Immature natural killer cell (primary cell): ENCODE measurements around the gene TBC1D22A. TPM values are rescaled to one million over a fixed set of nuclear protein-coding genes. Genes with fewer than 3 reads are reported as not detected.

Experiments
- DNase-seq, 3 donors: peaks; one replicate each; pipeline ENCODE4 v3.0.0; 2022; ENCODE audit warnings: mixed read lengths in 1 of 3
- H3K27ac Mint-ChIP-seq, 6 donors: one replicate each; pipeline ENCODE4 v1.8.0; 2020; ENCODE audit warnings: mixed read lengths in 6 of 6, mild to moderate bottlenecking in 5 of 6, inconsistent platforms in 4 of 6, moderate library complexity in 3 of 6
- H3K27me3 Mint-ChIP-seq, 3 donors: one replicate each; pipeline ENCODE4 v1.8.0; 2020 to 2021; ENCODE audit warnings: low read depth in 3 of 3, mild to moderate bottlenecking in 3 of 3, mixed read lengths in 3 of 3, moderate library complexity in 3 of 3, inconsistent platforms in 1 of 3
- H3K36me3 Mint-ChIP-seq, 3 donors: one replicate each; pipeline ENCODE4 v1.8.0; 2020; ENCODE audit warnings: mixed read lengths in 3 of 3, inconsistent platforms in 2 of 3, mild to moderate bottlenecking in 2 of 3
- H3K4me1 Mint-ChIP-seq, 2 donors: one replicate each; pipeline ENCODE4 v1.8.0; 2020; ENCODE audit warnings: inconsistent platforms in 2 of 2, mild to moderate bottlenecking in 2 of 2, mixed read lengths in 2 of 2, moderate library complexity in 1 of 2
- H3K4me3 Mint-ChIP-seq, 5 donors: one replicate each; pipeline ENCODE4 v1.8.0; 2020; ENCODE audit warnings: mild to moderate bottlenecking in 5 of 5, mixed read lengths in 5 of 5, inconsistent platforms in 3 of 5, moderate library complexity in 3 of 5
- H3K9me3 Mint-ChIP-seq, 6 donors: one replicate each; pipeline ENCODE4 v1.8.0; 2020; ENCODE audit warnings: mild to moderate bottlenecking in 6 of 6, mixed read lengths in 6 of 6, inconsistent platforms in 4 of 6, moderate library complexity in 3 of 6
- polyA plus RNA-seq, 3 donors: library from polyadenylated mRNA; unstranded; fragments of 300-500 nt; fragmentation: Illumina TruSeq; gene quantifications; one replicate each; pipeline ENCODE4 v1.2.3, GENCODE V29; 2021

Gene TBC1D22A
- polyA plus RNA-seq, 3 donors from 2014 or later, result 20.6 to 28.0 (median 24.0) TPM

GRCh38 chr22:47155131-47155885 lies 392.9 kb downstream of the TBC1D22A start:
- Mint-ChIP-seq H3K4me1 (peaks cover 0 to 2% of the 10 kb centered on the region in 2 donors), H3K36me3 (no peaks in the 10 kb centered on the region), H3K4me3 (no peak overlapping the region), H3K9me3 (no peaks in the 10 kb centered on the region), H3K27me3 (peaks cover 0 to 7% (median 6%) of the 10 kb centered on the region in 3 donors), H3K27ac (no peak overlapping the region)
- no peak for DNase-seq

GRCh38 chr22:47155912-47156311 lies 393.5 kb downstream of the TBC1D22A start:
- Mint-ChIP-seq H3K36me3 (no peaks in the 10 kb centered on the region), H3K27ac (no peak overlapping the region), H3K4me1 (peaks cover 0 to 2% of the 10 kb centered on the region in 2 donors), H3K9me3 (no peaks in the 10 kb centered on the region), H3K27me3 (peaks cover 0 to 7% (median 6%) of the 10 kb centered on the region in 3 donors), H3K4me3 (no peak overlapping the region)
- DNase-seq, result no peak

- Mint-ChIP-seq H3K9me3 (no peaks in the 10 kb centered on the region), H3K4me3 (no peak overlapping the region), H3K27me3 (peaks cover 0 to 7% (median 6%) of the 10 kb centered on the region in 3 donors), H3K36me3 (no peaks in the 10 kb centered on the region), H3K4me1 (no peaks in the 10 kb centered on the region), H3K27ac (no peak overlapping the region)
- DNase-seq, result no peak
These were observed 394.1 kb downstream of the TBC1D22A start for GRCh38 chr22:47156352-47157092.

GRCh38 chr22:47157093-47157420 lies 394.6 kb downstream of the TBC1D22A start:
- Mint-ChIP-seq H3K27me3 (peaks cover 0 to 7% (median 6%) of the 10 kb centered on the region in 3 donors), H3K4me1 (no peaks in the 10 kb centered on the region), H3K4me3 (no peak overlapping the region), H3K36me3 (no peaks in the 10 kb centered on the region), H3K27ac (no peak overlapping the region), H3K9me3 (no peaks in the 10 kb centered on the region)
- DNase-seq, result no peak

- Mint-ChIP-seq H3K9me3 (no peaks in the 10 kb centered on the region), H3K4me3 (no peak overlapping the region), H3K4me1 (no peaks in the 10 kb centered on the region), H3K36me3 (no peaks in the 10 kb centered on the region), H3K27ac (no peak overlapping the region), H3K27me3 (peaks cover 0 to 7% (median 6%) of the 10 kb centered on the region in 3 donors)
- no peak for DNase-seq
These were observed 395.2 kb downstream of the TBC1D22A start for GRCh38 chr22:47157486-47158270.

GRCh38 chr22:47158457-47158856 lies 396.0 kb downstream of the TBC1D22A start:
- Mint-ChIP-seq H3K4me1 (no peaks in the 10 kb centered on the region), H3K4me3 (no peak overlapping the region), H3K27me3 (peaks cover 0 to 7% (median 7%) of the 10 kb centered on the region in 3 donors), H3K36me3 (no peaks in the 10 kb centered on the region), H3K9me3 (no peaks in the 10 kb centered on the region), H3K27ac (no peak overlapping the region)
- no peak for DNase-seq

- H3K36me3 Mint-ChIP-seq, result no peaks in the 10 kb centered on the region
- peaks cover 0 to 7% (median 7%) of the 10 kb centered on the region in 3 donors for H3K27me3 Mint-ChIP-seq
- no peak for DNase-seq
- no peaks in the 10 kb centered on the region for H3K9me3 Mint-ChIP-seq
- H3K27ac Mint-ChIP-seq, result no peak overlapping the region
- H3K4me3 Mint-ChIP-seq, result no peak overlapping the region
- no peaks in the 10 kb centered on the region for H3K4me1 Mint-ChIP-seq
These were observed 397.1 kb downstream of the TBC1D22A start for GRCh38 chr22:47159592-47159991.

GRCh38 chr22:47160141-47160541 lies 397.7 kb downstream of the TBC1D22A start:
- Mint-ChIP-seq H3K27ac (no peak overlapping the region), H3K4me1 (no peaks in the 10 kb centered on the region), H3K27me3 (peaks cover 0 to 7% (median 7%) of the 10 kb centered on the region in 3 donors), H3K9me3 (no peaks in the 10 kb centered on the region), H3K4me3 (no peak overlapping the region), H3K36me3 (no peaks in the 10 kb centered on the region)
- DNase-seq, result no peak

- Mint-ChIP-seq H3K4me1 (peaks cover 0 to under 1% of the 10 kb centered on the region in 2 donors), H3K27ac (no peak overlapping the region), H3K9me3 (no peaks in the 10 kb centered on the region), H3K36me3 (no peaks in the 10 kb centered on the region), H3K27me3 (peaks cover 0 to 8% (median 7%) of the 10 kb centered on the region in 3 donors), H3K4me3 (no peak overlapping the region)
- DNase-seq, result no peak
These were observed 398.5 kb downstream of the TBC1D22A start for GRCh38 chr22:47160781-47161520.

GRCh38 chr22:47161631-47162030 lies 399.2 kb downstream of the TBC1D22A start:
- Mint-ChIP-seq H3K36me3 (no peaks in the 10 kb centered on the region), H3K9me3 (no peaks in the 10 kb centered on the region), H3K4me3 (no peak overlapping the region), H3K27ac (no peak overlapping the region), H3K4me1 (peaks cover 0 to 3% of the 10 kb centered on the region in 2 donors), H3K27me3 (peaks cover 0 to 7% (median 6%) of the 10 kb centered on the region in 3 donors)
- no peak for DNase-seq

GRCh38 chr22:47162865-47163264 lies 400.4 kb downstream of the TBC1D22A start:
- DNase-seq, result no peak
- peaks cover 0 to 3% of the 10 kb centered on the region in 2 donors for H3K4me1 Mint-ChIP-seq
- no peak overlapping the region for H3K4me3 Mint-ChIP-seq
- H3K9me3 Mint-ChIP-seq, result no peaks in the 10 kb centered on the region
- H3K27ac Mint-ChIP-seq, result no peak overlapping the region
- H3K36me3 Mint-ChIP-seq, result peaks cover 0 to 1% (median 0%) of the 10 kb centered on the region in 3 donors
- peaks cover 0 to 5% (median 4%) of the 10 kb centered on the region in 3 donors for H3K27me3 Mint-ChIP-seq

- Mint-ChIP-seq H3K4me1 (peaks cover 0 to 3% of the 10 kb centered on the region in 2 donors), H3K9me3 (no peaks in the 10 kb centered on the region), H3K27me3 (peaks cover 0 to 4% (median 1%) of the 10 kb centered on the region in 3 donors), H3K36me3 (peaks cover 0 to 2% (median 0%) of the 10 kb centered on the region in 3 donors), H3K27ac (no peak overlapping the region), H3K4me3 (no peak overlapping the region)
- DNase-seq, result no peak
These were observed 401.0 kb downstream of the TBC1D22A start for GRCh38 chr22:47163481-47163855.

GRCh38 chr22:47163856-47164513 lies 401.5 kb downstream of the TBC1D22A start:
- H3K4me1 Mint-ChIP-seq, result peaks cover 0 to 3% of the 10 kb centered on the region in 2 donors
- H3K36me3 Mint-ChIP-seq, result peaks cover 0 to 2% (median 0%) of the 10 kb centered on the region in 3 donors
- H3K27me3 Mint-ChIP-seq, result peaks cover 0 to 4% (median 1%) of the 10 kb centered on the region in 3 donors
- H3K27ac Mint-ChIP-seq, result no peak overlapping the region
- H3K4me3 Mint-ChIP-seq, result no peak overlapping the region
- DNase-seq, result no peak
- H3K9me3 Mint-ChIP-seq, result no peaks in the 10 kb centered on the region
